IPS DF 4.7 (cell line): ENCODE measurements around the gene PTPRT.

Experiments used
- DNase-seq: peaks from one replicate; pipeline ENCODE4 v3.0.0-alpha.2; 2013; ENCODE audit warnings: low spot score; ENCODE audit errors: extremely low read depth

PTPRT gene

GRCh38 chr20:42567409-42567808 lies 622.3 kb downstream of the PTPRT start:
- no peak for DNase-seq

- DNase-seq: no peak
Observed at GRCh38 chr20:42565235-42565995, 624.3 kb downstream of the PTPRT start.

- no peak for DNase-seq
Observed at GRCh38 chr20:42559665-42560064, 630.0 kb downstream of the PTPRT start.

DNA sequence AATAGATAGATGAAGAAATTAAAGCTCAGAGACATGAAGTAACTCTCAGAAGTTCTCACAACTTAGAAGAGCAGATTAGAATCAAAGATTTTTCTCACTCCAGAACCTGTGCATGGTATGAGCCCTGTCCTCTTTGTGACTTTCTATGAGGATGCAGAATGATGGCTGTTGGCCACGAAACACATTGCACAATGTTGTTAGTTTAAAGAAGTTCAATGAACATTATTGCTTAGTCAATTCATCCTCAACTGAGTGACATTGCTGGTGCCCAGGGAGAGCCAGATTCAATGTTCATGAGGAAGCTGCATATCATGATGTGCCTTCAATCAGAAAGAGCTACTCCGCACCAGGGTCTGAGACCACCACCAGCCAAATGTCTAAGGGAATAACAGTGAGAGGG lies 633.1 kb downstream of the PTPRT start:
- no peak for DNase-seq

DNA sequence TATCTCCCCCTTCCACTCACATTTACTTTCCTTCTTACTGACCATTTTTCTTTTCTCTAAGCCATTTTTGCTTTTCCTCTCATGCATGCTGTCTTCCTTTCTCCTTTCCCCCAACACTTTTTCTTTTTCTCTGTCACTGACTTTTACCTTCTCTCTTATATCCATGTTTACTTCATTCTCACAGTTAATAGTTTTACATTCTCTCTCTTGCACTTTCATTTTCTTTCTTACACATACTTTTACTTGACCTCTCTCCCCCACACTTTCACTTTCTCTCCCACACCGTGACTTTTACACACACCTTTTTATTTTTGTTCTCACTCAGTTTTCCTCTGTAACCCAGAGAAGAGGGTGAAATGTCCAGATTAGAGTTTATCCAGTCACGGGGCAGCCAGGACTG lies 636.3 kb downstream of the PTPRT start:
- no peak for DNase-seq

GRCh38 chr20:42549496-42549895 lies 640.2 kb downstream of the PTPRT start:
- no peak for DNase-seq

DNA sequence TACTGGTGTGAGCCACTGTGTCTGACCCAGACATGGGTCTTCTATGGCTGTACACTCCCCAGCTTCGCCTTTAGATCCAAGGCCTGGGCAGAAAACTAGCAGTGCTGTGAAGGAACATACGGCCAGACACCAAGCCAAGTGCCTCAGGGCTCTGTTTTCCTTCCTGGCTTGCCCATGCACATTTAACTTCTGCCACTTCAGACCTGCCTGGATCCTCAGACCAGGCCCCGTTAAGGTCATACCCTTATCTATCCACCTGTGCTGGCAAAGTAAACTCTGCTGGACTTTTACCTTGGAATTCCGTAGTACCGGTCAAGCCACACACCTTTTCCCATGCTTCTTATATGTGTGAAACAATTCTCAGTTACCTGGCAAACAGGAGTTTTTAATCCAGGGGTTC lies 644.8 kb downstream of the PTPRT start:
- DNase-seq: no peak

- no peak for DNase-seq
Observed at GRCh38 chr20:42532831-42533230, 656.9 kb downstream of the PTPRT start.

- no peak for DNase-seq
Observed at GRCh38 chr20:42531508-42531961, 658.2 kb downstream of the PTPRT start.

DNA sequence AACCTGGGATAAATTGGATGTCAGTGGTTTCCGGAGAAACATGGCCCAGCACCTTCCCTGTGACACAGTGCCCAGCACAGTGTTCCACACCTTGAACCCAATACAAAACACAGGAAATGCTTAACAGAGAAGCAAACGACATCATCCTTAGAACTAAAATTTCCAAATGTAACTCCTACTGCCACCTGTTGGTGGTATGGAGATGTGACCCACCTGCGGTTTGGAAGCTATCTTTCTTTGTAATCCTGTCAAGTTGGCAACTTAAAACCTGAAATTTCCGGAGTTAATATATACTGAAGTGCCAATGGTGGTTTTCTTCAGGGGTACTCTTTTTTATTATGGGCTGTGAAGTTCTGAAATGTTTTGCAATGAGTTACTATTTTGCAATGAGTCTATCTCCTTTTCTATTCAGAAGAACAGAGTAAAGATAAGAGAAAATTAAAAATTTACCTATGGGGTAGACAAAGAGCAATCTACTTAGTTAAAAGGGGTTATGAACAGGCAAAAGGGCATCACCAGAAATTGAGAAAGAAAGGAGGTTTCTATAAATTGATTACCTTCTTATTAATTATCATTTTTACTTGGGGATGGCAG lies 658.8 kb downstream of the PTPRT start:
- peak; percentile 0 for DNase-seq

GRCh38 chr20:42530191-42530590 lies 659.5 kb downstream of the PTPRT start:
- DNase-seq: no peak

- no peak for DNase-seq
Observed at GRCh38 chr20:42524058-42524457, 665.6 kb downstream of the PTPRT start.

DNA sequence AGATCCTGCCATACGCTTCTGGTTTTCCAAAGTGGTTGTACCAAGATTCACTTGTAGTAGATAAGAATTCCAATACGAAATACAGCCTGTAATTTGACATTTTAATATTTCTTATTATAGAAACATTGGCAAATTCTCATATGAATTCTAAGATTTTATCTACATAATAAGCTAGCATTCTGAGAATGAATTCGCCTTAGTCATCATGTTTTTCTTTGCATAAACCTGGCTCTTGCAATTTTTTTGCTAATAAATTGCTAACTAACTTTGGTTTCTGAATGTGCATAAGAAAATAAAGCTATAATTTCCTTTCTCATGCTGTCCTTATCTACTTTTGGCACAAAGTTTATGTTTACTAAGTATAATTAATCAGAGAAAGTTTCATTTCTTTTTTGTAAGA lies 673.0 kb downstream of the PTPRT start:
- DNase-seq: no peak

- no peak for DNase-seq
Observed at GRCh38 chr20:42510686-42511085, 679.0 kb downstream of the PTPRT start.

DNA sequence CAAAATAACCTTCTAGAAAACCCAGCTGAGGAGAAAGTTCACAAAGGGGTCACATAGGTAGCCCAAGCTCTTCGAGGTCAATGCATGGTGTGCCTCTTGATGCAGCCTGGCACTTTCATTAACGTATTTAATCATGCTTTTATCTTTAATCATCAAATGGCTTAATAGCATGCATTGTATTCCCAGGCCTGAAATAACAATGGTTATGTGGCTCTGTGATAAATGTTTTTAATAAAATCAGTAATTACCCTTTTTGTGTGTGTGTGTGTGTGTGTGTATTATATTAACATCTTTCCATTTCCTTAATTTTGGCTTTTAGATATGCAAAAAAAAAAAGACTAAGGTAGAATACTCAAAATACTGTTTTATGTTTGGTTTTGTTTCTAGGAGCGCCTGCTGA lies 681.8 kb downstream of the PTPRT start:
- DNase-seq: no peak

GRCh38 chr20:42506397-42506796 lies 683.3 kb downstream of the PTPRT start:
- DNase-seq: no peak

GRCh38 chr20:42502591-42502990 lies 687.1 kb downstream of the PTPRT start:
- DNase-seq: no peak

GRCh38 chr20:42496595-42496994 lies 693.1 kb downstream of the PTPRT start:
- no peak for DNase-seq

- DNase-seq: no peak
Observed at GRCh38 chr20:42494290-42494689, 695.4 kb downstream of the PTPRT start.

DNA sequence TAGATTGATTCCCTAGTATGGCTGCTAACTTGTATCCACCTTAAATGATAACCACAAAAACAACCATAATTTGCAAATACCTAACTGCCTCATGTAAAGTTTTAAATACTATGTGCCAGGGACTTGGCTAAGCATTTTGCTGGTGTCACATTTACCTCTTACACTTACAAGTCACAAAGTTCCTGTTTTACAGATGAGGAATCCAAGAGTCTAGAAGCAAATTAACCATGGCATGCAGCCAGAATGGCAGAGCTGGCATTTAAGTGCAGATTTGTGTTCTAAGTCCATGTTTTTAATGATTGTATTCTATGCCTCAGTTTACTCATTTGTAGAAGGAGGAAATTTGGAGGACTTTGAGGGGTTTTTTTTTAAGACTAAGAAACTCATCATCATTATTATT lies 696.7 kb downstream of the PTPRT start:
- no peak for DNase-seq

GRCh38 chr20:42492290-42492689 lies 697.4 kb downstream of the PTPRT start:
- DNase-seq: no peak

GRCh38 chr20:42485556-42485955 lies 704.1 kb downstream of the PTPRT start:
- no peak for DNase-seq

DNA sequence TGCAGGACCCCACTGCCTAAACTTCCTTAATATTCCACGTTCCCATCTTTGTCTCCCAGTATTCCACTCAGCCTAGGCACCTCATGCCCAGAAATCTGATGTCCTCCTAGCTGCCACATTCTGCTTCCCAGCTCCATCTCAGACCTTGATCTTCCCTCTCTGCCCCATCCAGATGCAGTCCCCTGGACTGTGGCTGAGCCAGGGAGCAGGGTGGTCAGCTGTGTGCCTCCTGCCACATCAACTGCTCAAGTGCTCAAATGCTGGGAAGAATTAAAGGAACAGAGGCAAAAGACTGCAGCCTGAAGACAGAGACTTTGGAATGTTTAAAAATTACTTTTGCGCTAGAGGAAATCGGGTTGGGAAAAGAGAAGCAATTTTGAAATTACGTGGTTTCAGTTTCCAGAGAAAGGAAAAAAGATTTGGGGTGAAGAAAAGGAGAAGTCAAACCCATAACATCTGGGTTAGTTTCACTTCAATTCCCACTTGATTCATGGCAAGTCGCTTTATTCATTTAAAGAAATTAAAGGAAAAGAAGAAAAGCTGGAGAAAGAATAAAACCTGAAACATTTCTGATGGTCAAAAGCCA lies 704.8 kb downstream of the PTPRT start:
- DNase-seq: no peak
